Adrenal gland (tissue), 5 donors: ENCODE results near the gene TRABD2A.
"Not testable (repeated sequence)": the region's sequence is repeated elsewhere in the genome, so short reads cannot be mapped to it uniquely, and the experiment has no call there.

Source experiments
- CTCF ChIP-seq, 6 experiments: fragments of 450-650 bp in 4 of 6; fragments of 200-600 bp in 2 of 6; sonication (generic) in 1 of 6; IDR thresholded peaks; 1 replicate in 5 of 6; 2 replicates in 1 of 6; pipeline versions ENCODE4 v1.5.1 to v1.8.0; 2016 to 2021; ENCODE audit warnings: antibody characterized with exemption in 6 of 6, mild to moderate bottlenecking in 2 of 6, moderate library complexity in 1 of 6
- POLR2A ChIP-seq, 2 donors: fragments of 450-650 bp; IDR thresholded peaks; one replicate each; pipeline ENCODE4 v1.6.1; 2017; ENCODE audit warnings: antibody characterized with exemption in 2 of 2, mild to moderate bottlenecking in 2 of 2, moderate library complexity in 1 of 2
- donor health status: DM: no; HTN: no; CAD: no.

- TF ChIP-seq CTCF, POLR2A (IDR thresholded peaks at IDR 0.05): not testable (repeated sequence)
Measured at GRCh38 chr2:84773562-84773961, 107.3 kb downstream of the TRABD2A start.
